Kidney glomerular epithelial cell (primary cell): ENCODE results near the gene SHC2.
A peak's percentile ranks its signal among the peaks of the same experiment; 100 is the strongest.
"Not testable (repeated sequence)": the region's sequence is repeated elsewhere in the genome, so short reads cannot be mapped to it uniquely, and the experiment has no call there.

Source experiments
- DNase-seq: peaks from one replicate; lab custom pipeline; 2025; lab: John Stamatoyannopoulos, UW

SHC2 gene

GRCh38 chr19:491146-491741 is 30.4 kb upstream of the SHC2 start:
- no peak for DNase-seq

GRCh38 chr19:489418-490196 is 28.8 kb upstream of the SHC2 start:
- DNase-seq: no peak

DNA sequence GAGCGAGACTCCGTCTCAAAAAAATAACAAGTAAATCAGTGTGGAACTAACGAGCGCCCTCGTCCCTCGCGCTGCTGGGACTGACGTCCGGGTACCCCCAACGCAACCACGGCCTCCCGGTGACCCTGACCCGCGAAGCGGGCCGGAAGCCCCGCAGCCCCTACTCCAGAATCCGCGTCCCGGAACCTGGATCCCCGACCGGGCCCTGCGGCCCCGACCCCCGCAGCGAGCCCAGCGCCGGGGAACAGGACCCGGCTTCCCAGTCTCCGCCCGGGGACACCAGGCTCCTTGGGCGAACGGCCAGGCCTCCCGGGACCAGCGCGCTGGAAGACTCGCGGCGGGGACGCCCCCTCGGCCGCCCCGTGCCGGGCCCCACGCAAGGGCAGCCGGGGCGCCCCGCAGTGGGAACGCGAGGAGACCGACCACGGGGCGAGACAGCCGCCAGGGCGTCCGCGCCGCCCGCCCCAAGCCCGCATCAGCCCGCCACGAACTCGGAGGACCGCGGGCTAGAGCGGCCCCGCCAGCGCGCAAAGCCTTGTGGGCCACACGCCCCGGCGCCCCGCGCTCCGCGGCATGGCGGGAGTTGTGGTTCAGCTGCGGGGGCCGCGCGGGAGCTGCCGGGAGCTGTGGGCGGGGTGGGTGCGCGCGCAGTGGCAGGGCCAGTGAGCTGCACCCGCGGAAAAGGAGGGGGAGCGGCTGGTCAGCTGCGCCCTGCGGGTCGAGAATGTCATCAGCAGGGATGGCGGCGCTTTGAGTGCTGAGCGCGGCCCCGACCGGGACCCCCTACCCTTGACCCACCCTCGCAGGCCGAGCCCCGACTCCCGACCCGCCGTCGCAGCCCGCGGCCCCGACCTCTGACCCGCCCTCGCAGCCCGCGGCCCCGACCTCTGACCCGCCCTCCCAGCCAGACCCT is 27.9 kb upstream of the SHC2 start:
- DNase-seq: peak; percentile 75

DNA sequence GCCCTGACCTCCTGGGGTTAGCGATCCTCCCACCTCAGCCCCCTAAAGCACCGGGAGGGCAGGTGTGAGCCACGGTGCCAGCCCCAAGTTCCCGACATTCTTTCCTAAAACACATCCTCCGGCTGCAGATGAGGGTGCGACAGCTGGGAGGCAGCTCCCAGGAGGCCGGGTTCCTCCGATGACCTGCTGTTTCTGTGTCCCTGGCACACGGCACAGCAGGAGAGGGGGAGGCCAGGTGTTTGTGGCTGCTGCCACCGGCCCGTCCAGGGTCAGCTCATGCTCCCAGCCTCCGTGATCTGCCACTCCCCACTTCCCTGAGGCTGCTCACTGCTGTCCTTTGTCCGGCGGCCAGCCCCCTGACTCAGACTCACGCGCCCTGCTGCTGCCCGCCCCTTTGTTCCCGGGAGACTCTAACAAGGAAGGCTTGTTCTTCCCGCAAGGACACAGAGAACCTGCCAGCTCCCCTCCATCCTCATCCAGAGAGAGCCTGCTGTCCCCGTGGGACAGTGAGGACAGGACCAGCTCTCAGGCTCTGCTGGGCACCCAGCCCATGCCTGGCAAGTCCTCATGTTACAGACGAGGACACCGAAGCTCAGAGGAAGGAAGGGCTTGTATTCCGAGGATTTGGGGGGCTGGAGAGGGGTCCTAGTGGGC is 24.9 kb upstream of the SHC2 start:
- DNase-seq: no peak

GRCh38 chr19:485077-485476 is 24.2 kb upstream of the SHC2 start:
- no peak for DNase-seq

GRCh38 chr19:484494-484893 is 23.7 kb upstream of the SHC2 start:
- no peak for DNase-seq

DNA sequence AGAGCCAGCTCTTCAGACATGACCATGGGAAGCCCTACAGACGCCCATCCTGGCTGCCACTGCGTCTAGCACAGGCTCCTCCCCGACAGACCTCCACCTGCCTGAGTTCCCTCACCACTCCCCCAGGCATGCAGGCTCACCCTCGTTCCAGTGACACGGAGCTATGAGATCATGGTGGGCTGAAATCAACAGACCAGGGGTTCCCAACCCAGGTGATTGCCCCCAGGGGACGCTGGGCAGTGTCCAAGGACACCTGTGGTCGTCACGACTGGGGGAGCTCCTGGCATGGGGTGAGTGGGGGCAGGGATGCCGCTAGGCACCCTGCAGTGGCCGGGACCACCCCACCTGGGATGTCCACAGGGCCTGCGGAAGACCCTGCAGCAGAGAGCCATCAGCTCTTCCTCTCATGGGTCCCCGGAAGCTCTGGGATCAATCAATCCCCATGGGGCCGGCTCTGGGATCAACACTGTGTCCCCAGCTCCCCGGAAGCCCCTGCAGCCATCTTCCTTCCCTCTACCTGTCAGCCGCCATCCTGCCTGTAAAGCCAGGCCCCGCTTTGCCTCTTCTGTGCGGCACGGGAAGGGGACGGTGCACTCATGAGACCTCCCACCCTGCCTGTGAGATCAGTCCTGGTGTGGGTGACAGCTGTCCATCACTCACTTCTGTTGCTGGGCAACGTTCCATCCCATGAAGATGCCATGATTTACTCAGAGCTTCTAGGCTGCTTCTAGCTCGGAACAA is 22.7 kb upstream of the SHC2 start:
- DNase-seq: no peak

- DNase-seq: no peak
Measured at GRCh38 chr19:482186-483041, 21.6 kb upstream of the SHC2 start.

- DNase-seq: not testable (repeated sequence)
Measured at GRCh38 chr19:481100-481499, 20.3 kb upstream of the SHC2 start.

GRCh38 chr19:480016-480855 is 19.4 kb upstream of the SHC2 start:
- DNase-seq: peak; percentile 19

DNA sequence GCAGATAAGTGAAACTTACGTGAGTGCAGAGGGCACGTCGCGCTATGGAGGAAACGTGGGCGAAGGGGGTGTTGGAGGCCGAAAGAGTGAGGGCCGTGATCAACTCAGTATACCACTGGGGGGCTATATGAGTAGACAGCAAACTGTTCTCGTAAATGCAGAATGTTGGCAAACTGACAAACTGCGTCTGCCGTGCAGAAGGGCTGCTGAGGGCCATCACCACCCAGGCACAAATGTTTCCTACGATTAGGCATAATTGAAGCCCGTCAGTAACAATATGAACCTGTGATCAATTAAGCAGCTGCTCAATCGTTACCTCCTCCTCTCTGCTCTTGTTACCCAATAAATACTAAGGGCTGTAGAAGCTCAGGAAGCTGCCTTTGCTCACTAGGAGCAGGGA is 18.1 kb upstream of the SHC2 start:
- DNase-seq: no peak

- no peak for DNase-seq
Measured at GRCh38 chr19:478236-478903, 17.5 kb upstream of the SHC2 start.

GRCh38 chr19:475360-475759 is 14.5 kb upstream of the SHC2 start:
- DNase-seq: no peak

- no peak for DNase-seq
Measured at GRCh38 chr19:474126-475078, 13.6 kb upstream of the SHC2 start.

GRCh38 chr19:472005-472858 is 11.4 kb upstream of the SHC2 start:
- DNase-seq: no peak

GRCh38 chr19:470701-471100 is 9.9 kb upstream of the SHC2 start:
- DNase-seq: no peak

GRCh38 chr19:469833-470232 is 9.0 kb upstream of the SHC2 start:
- DNase-seq: no peak
